Right ventricle myocardium superior (tissue), 1 donor: ENCODE measurements around the gene ESYT2. TPM values are rescaled to one million over a fixed set of nuclear protein-coding genes. Genes with fewer than 3 reads are reported as not detected.
"Not testable (repeated sequence)": the region's sequence is repeated elsewhere in the genome, so short reads cannot be mapped to it uniquely, and the experiment has no call there.

Experiments
- ATAC-seq: fragments of 200-7000 bp; cut with Tn5 transposase; one replicate; pipeline ENCODE4 v1.9.1; 2020; ENCODE audit warnings: mild to moderate bottlenecking; ENCODE audit not compliant: poor library complexity
- DNase-seq: peaks from one replicate; pipeline ENCODE4 v3.0.0-alpha.2; 2020
- intact Hi-C: fragments of 100-400 bp; cut with DNase I; formaldehyde crosslinking; loops from one replicate; pipeline ENCODE4 v1.11.2; 2022
- total RNA-seq: library from RNA; stranded (reverse); fragmentation: NEBNext Ultra II Directional; extraction: Animal tissue kit (Norgen Biotek cat#: 25700); gene quantifications from one replicate; pipeline ENCODE4 v1.2.1, GENCODE V29; 2021
- donor health status: DM: no; HTN: yes; CAD: no; lungs with severe emphysema.

ESYT2 gene
- total RNA-seq, 1 donor from 2014 or later, result 43.8 TPM

DNA sequence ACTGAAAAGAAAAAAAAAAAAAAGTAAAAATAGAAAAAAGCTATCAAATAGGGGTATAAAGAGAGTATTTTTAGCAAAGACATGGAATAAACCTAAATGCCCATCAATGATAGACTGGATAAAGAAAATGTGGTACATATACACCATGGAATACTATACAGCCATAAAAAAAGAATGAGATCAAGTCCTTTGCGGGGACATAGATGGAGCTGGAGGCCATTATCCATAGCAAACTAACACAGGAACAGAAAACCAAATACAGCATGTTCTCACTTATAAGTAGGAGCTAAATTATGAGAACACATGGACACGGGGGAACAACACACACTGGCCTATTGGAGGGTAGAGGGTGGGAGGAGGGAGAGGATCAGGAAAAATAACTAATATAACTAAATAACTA lies 131.7 kb downstream of the ESYT2 start:
- DNase-seq, result not testable (repeated sequence)

DNA sequence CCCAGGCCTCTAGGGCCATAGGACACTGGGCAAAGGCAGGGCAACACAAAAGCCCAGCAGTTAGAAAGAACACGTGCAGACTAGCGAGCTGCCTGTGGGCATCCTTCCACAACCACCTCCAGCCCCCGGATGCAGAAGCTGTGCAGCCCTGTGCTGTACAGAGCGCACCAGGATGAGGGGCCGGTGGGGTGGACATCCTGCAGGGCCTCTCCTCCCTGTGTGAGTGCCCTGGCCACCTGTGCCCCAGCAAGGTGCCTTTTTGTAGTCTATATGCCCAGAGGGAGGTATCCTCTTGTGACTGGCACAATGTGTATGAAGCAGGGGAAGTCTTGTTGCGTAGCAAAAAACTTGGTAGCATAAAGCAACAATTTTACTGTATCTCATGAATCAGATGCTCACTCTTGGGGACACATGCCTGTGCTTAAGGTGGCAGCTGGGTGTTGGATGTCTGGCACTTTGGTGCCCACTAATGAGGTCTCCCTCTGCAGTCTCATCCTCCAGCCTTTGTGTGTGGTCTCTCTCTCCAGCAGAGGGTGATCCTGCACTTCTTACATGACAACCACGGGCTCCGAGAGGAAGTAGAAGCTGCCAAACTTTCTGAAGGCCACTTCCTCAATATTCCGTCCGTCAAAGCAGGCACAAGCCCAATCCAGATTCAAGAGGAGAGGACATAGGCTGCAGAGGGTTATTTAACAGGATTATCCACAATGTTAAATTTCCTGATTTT lies 133.4 kb downstream of the ESYT2 start:
- intact Hi-C loops, result loop anchor here (2.0 kb wide), 1 partner anchor 283 kb away; no protein-coding TSS in a partner anchor
- peak; percentile 47 for DNase-seq

More for the DNA sequence above, 131.7 kb downstream of the ESYT2 start:
- intact Hi-C loops, result loop anchor here (2.0 kb wide), 1 partner anchor 281 kb away; no protein-coding TSS in a partner anchor
- not testable (repeated sequence) for ATAC-seq

DNA sequence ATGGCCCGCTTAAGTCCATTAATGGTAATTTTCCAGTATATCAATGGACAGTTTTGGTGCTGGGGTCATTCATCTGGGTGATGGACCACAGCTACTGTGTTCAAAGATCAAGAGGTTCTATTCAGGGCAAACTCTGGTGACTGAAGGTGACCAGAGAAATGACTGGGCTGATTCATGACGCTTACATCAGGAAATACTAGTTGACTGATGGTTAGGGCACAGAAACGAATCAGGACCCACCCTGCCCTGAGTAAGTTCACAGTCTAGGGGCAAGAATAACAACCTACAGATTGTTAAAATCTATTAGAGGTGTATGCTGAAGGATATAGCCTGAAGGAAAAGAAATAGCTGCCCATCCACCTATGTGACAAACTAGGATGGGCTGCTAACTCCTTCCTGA lies 134.3 kb downstream of the ESYT2 start:
- intact Hi-C loops, result no loop called here
- DNase-seq (no peak), ATAC-seq (no peak)

More for the DNA sequence above, 133.4 kb downstream of the ESYT2 start:
- peak; percentile 97 for ATAC-seq

DNA sequence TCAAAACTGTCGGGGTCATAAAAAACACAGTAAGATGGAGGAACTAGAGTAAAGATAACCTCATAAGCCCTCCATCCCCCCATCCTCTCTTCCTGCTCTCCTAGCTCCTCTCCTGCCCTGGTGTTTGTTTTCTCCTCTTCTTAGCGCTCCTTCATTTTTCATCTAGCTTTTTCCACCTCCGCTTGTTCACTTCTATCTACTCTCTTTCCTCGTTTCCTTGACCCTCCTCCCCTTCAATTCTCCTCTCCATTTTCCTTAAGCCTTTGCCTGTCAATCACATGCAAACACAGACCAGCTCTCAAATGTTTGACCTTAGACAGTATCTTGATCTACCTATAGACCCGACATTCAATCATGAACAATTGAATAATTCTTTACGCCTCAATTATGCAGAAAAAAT lies 134.7 kb downstream of the ESYT2 start:
- intact Hi-C loops, result no loop called here
- no peak for DNase-seq
- no peak for ATAC-seq

DNA sequence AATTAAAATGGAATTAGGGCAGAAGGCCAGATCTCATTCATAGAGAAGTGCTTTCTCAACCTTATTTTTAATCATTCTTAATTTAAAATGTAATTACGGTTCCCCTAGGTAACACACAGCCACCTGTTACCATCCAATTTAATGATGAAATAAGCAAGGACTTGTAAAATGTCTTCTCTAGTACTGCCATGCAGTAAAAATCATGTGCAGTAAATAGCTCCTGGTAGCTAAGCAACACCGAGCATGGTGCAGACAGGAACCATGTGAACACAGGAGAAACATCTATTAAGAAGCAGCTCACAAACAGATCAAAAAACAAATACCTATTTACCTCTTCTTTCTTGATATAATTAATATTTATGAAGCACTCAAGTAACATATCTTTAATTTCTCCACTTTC lies 139.8 kb downstream of the ESYT2 start:
- ATAC-seq, result no peak
- intact Hi-C loops, result no loop called here
- no peak for DNase-seq

DNA sequence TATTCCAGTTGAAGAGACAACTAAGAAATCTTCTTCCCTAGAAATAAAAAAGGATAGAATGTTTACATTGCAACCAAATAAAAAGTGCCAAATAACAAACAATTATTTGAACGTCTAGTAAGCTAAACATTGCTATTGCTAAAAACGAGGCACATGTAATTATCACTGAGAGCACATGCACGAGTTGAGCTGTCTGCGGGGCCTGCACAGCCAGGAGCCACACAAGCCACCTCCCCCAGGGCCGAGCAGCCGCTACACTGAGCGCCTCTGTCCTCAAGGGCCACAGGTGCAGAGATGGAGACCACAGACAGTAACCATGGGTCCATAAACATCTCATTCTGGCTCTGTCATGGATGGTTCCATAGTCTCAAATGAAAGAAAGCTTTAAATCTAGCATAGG lies 141.9 kb downstream of the ESYT2 start:
- intact Hi-C loops, result no loop called here
- DNase-seq (no peak), ATAC-seq (no peak)

DNA sequence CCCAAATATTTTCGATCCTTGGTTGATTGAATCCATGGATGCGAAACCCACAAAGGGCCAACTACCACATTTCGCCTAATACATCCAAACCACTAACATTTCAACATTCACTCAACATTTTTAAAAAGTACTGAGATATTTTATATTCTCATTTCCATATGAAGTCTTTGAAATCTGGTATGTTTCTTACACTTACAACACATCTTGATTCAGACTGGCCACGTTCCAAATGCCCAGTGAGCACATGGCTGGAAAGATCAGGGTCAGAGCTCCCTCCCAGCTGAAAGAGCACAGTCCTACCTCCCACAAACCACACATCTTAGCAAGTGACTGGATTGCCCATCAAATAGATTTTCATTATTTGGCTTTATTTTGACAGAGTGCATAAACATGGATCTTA lies 143.6 kb downstream of the ESYT2 start:
- intact Hi-C loops, result no loop called here
- no peak for ATAC-seq

DNA sequence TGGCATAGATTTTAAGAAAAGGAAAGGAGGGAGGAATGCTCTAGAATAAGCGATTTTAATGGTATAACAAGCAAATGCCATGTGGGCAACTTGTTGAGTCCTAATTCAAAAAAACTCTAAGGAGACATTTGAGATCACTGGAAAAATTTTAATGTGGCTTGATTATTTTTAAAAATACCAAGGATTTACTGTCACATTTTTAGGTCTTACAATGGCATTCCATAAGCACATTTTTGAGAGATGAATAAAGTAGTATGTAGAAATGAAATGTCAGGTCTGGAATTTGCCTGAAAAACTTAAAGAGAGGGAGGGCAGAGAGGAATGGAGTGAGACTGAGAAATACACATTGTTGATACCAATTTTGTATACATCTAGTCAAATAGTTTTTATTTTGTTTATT lies 145.0 kb downstream of the ESYT2 start:
- DNase-seq (no peak), ATAC-seq (no peak)
- intact Hi-C loops, result no loop called here

More for the DNA sequence above, 143.6 kb downstream of the ESYT2 start:
- DNase-seq, result no peak

DNA sequence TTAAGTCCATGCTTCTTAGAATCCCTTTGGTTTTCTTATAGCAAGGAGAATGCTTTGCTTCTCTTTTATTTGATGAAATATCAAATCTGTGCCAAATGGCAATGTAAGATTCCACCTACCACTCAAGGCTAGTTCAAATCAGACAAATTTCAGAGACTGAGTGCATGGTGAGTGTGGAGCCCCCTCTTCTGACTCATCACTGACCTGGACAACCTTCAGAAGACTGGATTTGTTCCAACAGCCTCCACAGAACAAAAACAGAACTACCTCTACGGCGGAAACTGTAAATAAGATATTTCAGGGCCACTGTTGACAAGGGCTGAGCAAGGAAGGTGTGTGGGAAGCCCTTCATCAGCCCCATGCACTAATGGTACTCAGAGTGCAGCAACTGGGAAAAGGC lies 145.8 kb downstream of the ESYT2 start:
- ATAC-seq, result no peak
- intact Hi-C loops, result no loop called here
- DNase-seq, result no peak

DNA sequence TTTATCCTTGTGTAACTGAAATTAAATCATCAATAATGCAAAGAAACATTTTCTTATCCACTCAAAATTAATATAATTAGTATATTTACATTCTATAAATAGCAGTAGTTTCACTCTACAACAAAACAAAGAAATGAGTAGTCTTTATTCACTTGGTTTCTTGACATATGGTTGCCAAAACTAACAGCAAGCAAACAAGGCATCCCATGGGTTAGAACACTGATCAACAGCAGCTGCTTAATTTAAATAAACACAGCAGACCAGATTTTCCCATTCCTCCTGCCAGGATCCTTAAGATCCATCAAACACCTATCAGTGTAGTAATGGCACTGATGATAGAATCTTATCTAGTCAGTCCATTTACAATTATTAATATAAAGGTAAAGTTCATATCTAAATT lies 146.9 kb downstream of the ESYT2 start:
- no peak for DNase-seq
- no peak for ATAC-seq

More for the DNA sequence above, 146.9 kb downstream of the ESYT2 start:
- intact Hi-C loops, result no loop called here

Other genes with a start within 250 kb of the ESYT2 start
- 1.2 TPM for gene PTPRN2, start 241.7 kb downstream of the ESYT2 start, total RNA-seq
- gene NCAPG2, start 124.7 kb downstream of the ESYT2 start, total RNA-seq, result 5.6 TPM
- 29.5 TPM for gene DYNC2I1, start 27.0 kb upstream of the ESYT2 start, total RNA-seq